A673 (cell line): ENCODE results near the gene IRF2BP2.

Experiments used
- CTCF ChIP-seq: fragments of 300-800, 200-600 bp; sonication (generic); conservative IDR thresholded peaks from 2 replicates; pipeline ENCODE4 v1.5.1; 2017; ENCODE audit warnings: low read depth, mild to moderate bottlenecking, antibody characterized with exemption, low read length, moderate library complexity, mixed read lengths
- EZH2 ChIP-seq: fragments of 200-600 bp; sonication (generic); IDR thresholded peaks from 2 replicates; pipeline ENCODE4 v1.6.1; 2017; ENCODE audit warnings: borderline replicate concordance, low read depth, mild to moderate bottlenecking, mixed read lengths, antibody characterized with exemption, low read length; ENCODE audit not compliant: poor library complexity, severe bottlenecking

- TF ChIP-seq CTCF (no peak), EZH2 (no peak)
These were observed 10.2 kb downstream of the IRF2BP2 start for GRCh38 chr1:234599617-234600417.
